Rectal smooth muscle tissue (tissue), 1 donor: ENCODE data around the gene SNX10.

ENCODE experiments used
- H3K27ac ChIP-seq: one replicate; pipeline ENCODE4 v1.7.0; 2013; ENCODE audit warnings: low read depth, low read length, inconsistent platforms
- H3K27me3 ChIP-seq: one replicate; pipeline ENCODE4 v1.7.0; 2013; ENCODE audit warnings: low read length; ENCODE audit not compliant: control insufficient read depth, insufficient read depth
- H3K36me3 ChIP-seq: one replicate; pipeline ENCODE4 v1.7.0; 2013; ENCODE audit warnings: low read length; ENCODE audit not compliant: control insufficient read depth, insufficient read depth
- H3K4me1 ChIP-seq: one replicate; pipeline ENCODE4 v1.7.0; 2013; ENCODE audit warnings: low read length; ENCODE audit not compliant: control insufficient read depth, insufficient read depth
- H3K4me3 ChIP-seq: one replicate; pipeline ENCODE4 v1.7.0; 2013; ENCODE audit warnings: low read length
- H3K9ac ChIP-seq: one replicate; pipeline ENCODE4 v1.7.0; 2013; ENCODE audit warnings: low read length

Gene SNX10

DNA sequence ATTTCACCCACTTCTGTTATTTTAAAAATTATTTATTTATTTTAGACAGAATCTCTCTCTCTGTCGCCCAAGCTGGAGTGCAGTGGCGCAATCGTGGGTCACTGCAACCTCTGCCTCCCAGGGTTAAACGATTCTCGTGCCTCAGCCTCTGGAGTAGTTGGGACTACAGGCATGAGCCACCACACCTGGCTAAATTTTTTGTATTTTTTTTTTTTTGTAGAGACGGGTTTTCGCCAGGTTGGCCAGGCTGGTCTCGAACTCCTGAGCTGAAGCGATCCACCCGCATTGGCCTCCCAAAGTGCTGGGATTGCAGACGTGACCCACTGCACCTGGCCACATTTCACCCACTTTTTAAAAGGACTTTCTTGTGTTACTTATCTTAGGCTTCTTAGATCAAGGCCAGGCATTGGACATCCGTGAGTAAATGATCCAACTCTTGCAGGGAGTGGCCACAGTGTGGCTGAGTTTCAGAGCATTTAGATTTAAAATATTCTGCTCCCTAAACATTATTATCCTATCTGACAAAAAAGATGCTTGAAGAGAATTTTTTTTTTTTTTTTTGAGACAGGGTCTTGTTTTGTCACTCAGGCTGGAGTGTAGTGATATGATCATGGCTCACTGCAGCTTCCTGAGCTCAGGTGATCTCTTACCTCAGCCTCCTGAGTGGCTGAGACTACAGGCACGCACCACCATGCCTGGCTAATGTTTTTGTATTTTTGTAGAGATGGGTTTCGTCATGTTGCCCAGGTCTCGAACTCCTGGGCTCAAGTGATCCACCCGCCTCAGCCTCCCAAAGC is 14.4 kb downstream of the SNX10 start:
- Histone ChIP-seq H3K4me3 (no peak overlapping the region), H3K27ac (no peak overlapping the region), H3K4me1 (no peaks in the 10 kb centered on the region), H3K36me3 (no peaks in the 10 kb centered on the region), H3K27me3 (no peaks in the 10 kb centered on the region), H3K9ac (no peak overlapping the region)

- Histone ChIP-seq H3K4me1 (no peaks in the 10 kb centered on the region), H3K27ac (no peak overlapping the region), H3K27me3 (no peaks in the 10 kb centered on the region), H3K36me3 (no peaks in the 10 kb centered on the region), H3K4me3 (no peak overlapping the region), H3K9ac (no peak overlapping the region)
Measured at GRCh38 chr7:26306790-26307189, 15.1 kb downstream of the SNX10 start.

GRCh38 chr7:26307226-26307625 is 15.6 kb downstream of the SNX10 start:
- no peak overlapping the region for H3K4me3 ChIP-seq
- no peaks in the 10 kb centered on the region for H3K4me1 ChIP-seq
- no peaks in the 10 kb centered on the region for H3K36me3 ChIP-seq
- no peaks in the 10 kb centered on the region for H3K27me3 ChIP-seq
- no peak overlapping the region for H3K9ac ChIP-seq
- H3K27ac ChIP-seq = no peak overlapping the region

GRCh38 chr7:26307791-26308190 is 16.1 kb downstream of the SNX10 start:
- no peak overlapping the region for H3K9ac ChIP-seq

DNA sequence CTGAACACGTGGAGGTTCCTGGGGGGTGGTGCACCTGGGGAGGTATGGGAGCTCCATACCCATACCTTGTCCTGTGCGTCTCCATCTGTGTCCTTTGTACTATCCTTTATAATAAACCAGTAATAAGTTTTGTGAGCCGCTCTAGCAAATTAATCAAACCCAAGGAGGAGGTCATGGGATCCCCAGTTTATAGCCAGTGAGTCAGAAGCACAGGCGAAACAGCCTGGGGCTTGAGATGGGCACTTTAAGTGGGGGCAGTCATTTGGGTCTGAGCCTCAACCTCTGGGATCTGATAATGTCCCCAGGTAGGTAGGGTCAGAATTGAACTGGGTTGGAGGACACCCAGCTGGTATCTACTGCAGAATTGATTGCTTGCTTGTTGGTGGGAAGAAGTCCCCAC is 16.9 kb downstream of the SNX10 start:
- Histone ChIP-seq H3K27me3 (no peaks in the 10 kb centered on the region), H3K4me3 (no peak overlapping the region), H3K27ac (no peak overlapping the region), H3K36me3 (no peaks in the 10 kb centered on the region), H3K4me1 (no peaks in the 10 kb centered on the region), H3K9ac (no peak overlapping the region)

More at GRCh38 chr7:26307791-26308190, 16.1 kb downstream of the SNX10 start:
- Histone ChIP-seq H3K27me3 (no peaks in the 10 kb centered on the region), H3K27ac (no peak overlapping the region), H3K36me3 (no peaks in the 10 kb centered on the region), H3K4me3 (no peak overlapping the region), H3K4me1 (no peaks in the 10 kb centered on the region)

DNA sequence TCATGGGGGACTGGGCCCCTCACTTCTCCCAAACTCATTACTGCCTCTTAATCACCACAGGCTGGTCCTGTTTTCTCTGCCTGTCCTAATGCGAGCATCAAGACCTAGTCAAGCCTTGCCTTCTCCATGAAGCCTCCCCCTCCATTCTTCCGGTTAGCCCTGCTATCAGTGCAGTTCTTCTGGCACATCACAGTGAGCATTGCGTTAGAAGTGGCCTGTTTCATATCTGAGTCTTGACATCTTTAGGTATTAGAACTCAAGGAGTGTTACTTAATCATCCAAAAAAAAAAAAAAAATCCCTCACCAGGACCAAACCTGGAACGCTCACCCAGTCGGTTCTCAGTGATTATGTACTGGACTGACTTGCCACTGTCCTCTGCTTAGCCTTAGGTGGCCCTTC is 17.4 kb downstream of the SNX10 start:
- H3K27me3 ChIP-seq = no peaks in the 10 kb centered on the region
- H3K4me1 ChIP-seq = no peaks in the 10 kb centered on the region
- no peak overlapping the region for H3K4me3 ChIP-seq
- no peak overlapping the region for H3K27ac ChIP-seq
- no peak overlapping the region for H3K9ac ChIP-seq
- H3K36me3 ChIP-seq = no peaks in the 10 kb centered on the region

GRCh38 chr7:26311798-26312197 is 20.1 kb downstream of the SNX10 start:
- H3K4me1 ChIP-seq = no peaks in the 10 kb centered on the region
- no peak overlapping the region for H3K4me3 ChIP-seq
- no peaks in the 10 kb centered on the region for H3K36me3 ChIP-seq
- H3K9ac ChIP-seq = no peak overlapping the region
- no peak overlapping the region for H3K27ac ChIP-seq
- no peaks in the 10 kb centered on the region for H3K27me3 ChIP-seq

DNA sequence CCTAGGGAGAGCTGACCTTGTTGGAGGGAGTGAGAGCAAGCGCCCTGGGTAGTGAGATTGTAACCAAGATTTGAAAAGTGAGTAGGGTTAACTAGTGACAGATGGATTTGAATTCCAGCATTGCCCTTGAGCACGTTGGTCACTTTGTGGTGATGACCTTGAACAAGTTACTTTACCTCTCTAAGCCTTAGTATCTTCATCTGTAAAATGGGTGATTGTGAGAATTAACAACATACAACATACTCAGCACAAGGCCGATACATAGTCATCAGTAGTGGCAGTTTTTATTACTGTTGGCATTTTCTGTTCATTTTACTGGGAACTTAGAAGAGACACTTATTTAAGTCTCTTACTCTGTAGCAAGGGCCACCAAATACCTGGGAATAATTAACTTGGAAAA is 25.5 kb downstream of the SNX10 start:
- Histone ChIP-seq H3K27ac (no peak overlapping the region), H3K9ac (no peak overlapping the region), H3K27me3 (no peaks in the 10 kb centered on the region), H3K4me3 (no peak overlapping the region), H3K4me1 (no peaks in the 10 kb centered on the region), H3K36me3 (no peaks in the 10 kb centered on the region)

- Histone ChIP-seq H3K36me3 (no peaks in the 10 kb centered on the region), H3K27ac (no peak overlapping the region), H3K9ac (no peak overlapping the region), H3K4me1 (no peaks in the 10 kb centered on the region), H3K4me3 (no peak overlapping the region), H3K27me3 (no peaks in the 10 kb centered on the region)
Measured at GRCh38 chr7:26318921-26319320, 27.3 kb downstream of the SNX10 start.

DNA sequence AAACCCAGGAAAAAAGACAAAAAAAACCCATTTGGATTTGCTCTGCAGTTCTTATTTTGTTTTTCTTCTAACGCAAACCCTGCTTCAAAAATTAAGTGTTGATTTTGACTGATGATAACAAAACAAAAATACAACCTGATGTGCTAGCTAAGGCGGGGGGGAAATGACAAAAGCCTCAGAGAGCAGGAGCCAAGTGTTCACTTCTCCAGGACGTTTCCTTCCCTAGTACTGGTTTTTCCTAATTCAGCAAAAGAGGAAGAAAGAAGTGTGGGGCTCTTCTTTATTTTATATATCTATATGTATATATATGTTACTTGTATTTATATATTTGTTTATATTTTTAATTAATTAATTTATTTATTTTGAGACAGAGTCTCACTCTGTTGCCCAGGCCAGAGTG is 28.0 kb downstream of the SNX10 start:
- no peak overlapping the region for H3K27ac ChIP-seq
- H3K27me3 ChIP-seq = no peaks in the 10 kb centered on the region
- no peaks in the 10 kb centered on the region for H3K4me1 ChIP-seq
- H3K36me3 ChIP-seq = no peaks in the 10 kb centered on the region
- H3K4me3 ChIP-seq = no peak overlapping the region
- H3K9ac ChIP-seq = no peak overlapping the region

- Histone ChIP-seq H3K27me3 (no peaks in the 10 kb centered on the region), H3K4me3 (no peak overlapping the region), H3K4me1 (no peaks in the 10 kb centered on the region), H3K27ac (no peak overlapping the region), H3K36me3 (no peaks in the 10 kb centered on the region), H3K9ac (no peak overlapping the region)
Measured at GRCh38 chr7:26320878-26321277, 29.2 kb downstream of the SNX10 start.

DNA sequence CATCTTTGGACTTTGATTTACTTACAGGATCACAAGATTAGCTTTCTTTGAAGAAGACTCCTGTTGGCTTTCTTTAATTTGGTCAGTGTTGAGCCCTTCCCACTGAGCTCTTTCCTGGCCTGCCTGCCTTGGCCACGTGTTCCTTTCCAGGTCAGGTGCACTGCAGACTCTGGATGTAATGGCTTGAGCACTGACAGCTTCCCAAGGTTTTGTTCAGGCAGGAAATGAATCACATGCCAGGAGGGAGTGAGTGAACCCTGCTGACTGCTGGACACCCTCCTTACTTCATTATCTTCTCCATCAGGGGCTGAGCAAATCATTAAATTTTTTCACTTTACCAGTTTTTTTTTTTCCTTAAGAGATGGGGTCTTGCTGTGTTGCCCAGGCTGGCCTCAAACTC is 29.8 kb downstream of the SNX10 start:
- H3K4me1 ChIP-seq = no peaks in the 10 kb centered on the region

GRCh38 chr7:26326211-26326610 is 34.5 kb downstream of the SNX10 start:
- H3K4me1 ChIP-seq = no peaks in the 10 kb centered on the region
- H3K4me3 ChIP-seq = no peak overlapping the region
- no peak overlapping the region for H3K9ac ChIP-seq
- H3K27me3 ChIP-seq = no peaks in the 10 kb centered on the region
- no peak overlapping the region for H3K27ac ChIP-seq
- H3K36me3 ChIP-seq = no peaks in the 10 kb centered on the region

More for the DNA sequence above, 29.8 kb downstream of the SNX10 start:
- Histone ChIP-seq H3K36me3 (no peaks in the 10 kb centered on the region), H3K4me3 (no peak overlapping the region), H3K27ac (no peak overlapping the region), H3K27me3 (no peaks in the 10 kb centered on the region), H3K9ac (no peak overlapping the region)
